ENCODE data around the gene HPCAL1. TPM values are rescaled to one million over a fixed set of nuclear protein-coding genes. Genes with fewer than 3 reads are reported as not detected.

HPCAL1 gene
- total RNA-seq, 1 donor from 2014 or later, result 13.7 TPM

DNA sequence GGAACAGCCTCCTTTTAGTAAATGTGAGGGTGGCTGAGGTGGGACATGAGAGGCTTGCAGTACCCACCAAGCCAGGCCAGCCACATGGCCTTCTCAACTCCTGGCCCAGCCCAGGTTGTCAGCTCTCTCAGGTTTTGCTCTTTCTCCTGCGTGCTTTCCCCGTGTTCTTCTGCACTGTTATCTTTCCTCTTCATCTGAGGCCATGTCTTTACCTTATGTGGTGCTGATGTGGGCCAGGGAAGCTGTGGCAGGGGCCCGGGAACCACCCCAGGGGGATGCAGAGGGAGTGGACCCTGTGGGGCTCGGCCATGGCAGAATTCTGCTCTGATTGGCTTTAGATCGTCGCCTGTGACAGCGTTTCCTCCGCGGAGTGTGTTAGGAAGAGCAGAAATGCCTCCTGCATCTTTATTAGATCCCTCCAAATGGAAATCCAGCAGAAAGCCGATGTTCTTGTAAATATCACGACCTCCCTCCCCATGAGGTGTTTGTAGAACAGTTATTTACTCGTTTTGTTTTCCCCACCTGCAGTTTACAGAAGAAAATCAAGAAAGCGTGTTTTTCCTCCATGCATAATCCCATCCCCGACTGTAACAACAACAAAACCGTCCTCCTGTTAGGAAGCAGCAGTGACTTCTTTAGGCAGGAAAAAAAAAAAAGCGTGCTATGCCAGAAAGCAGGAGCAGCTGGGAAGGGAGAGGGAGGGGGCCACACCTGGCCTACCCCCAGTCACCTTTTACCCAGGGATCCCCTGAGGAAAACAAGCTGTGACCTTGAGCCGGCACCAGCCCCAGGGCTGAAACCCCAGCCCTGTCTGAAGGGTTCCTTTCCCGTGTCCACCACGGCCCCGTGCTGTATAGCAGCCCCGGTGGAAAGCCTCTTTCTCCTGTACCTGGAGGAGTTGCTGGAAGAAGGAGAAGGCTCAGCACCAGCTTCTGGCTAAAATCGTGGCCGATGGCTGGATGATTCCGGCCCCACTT, 54.8 kb downstream of the HPCAL1 start:
- no peak for ATAC-seq

- no peak for ATAC-seq
Measured at GRCh38 chr2:10359246-10359645, 56.5 kb downstream of the HPCAL1 start.

- no peak for ATAC-seq
Measured at GRCh38 chr2:10359731-10360329, 57.1 kb downstream of the HPCAL1 start.

- no peak for ATAC-seq
Measured at GRCh38 chr2:10360460-10360849, 57.8 kb downstream of the HPCAL1 start.

DNA sequence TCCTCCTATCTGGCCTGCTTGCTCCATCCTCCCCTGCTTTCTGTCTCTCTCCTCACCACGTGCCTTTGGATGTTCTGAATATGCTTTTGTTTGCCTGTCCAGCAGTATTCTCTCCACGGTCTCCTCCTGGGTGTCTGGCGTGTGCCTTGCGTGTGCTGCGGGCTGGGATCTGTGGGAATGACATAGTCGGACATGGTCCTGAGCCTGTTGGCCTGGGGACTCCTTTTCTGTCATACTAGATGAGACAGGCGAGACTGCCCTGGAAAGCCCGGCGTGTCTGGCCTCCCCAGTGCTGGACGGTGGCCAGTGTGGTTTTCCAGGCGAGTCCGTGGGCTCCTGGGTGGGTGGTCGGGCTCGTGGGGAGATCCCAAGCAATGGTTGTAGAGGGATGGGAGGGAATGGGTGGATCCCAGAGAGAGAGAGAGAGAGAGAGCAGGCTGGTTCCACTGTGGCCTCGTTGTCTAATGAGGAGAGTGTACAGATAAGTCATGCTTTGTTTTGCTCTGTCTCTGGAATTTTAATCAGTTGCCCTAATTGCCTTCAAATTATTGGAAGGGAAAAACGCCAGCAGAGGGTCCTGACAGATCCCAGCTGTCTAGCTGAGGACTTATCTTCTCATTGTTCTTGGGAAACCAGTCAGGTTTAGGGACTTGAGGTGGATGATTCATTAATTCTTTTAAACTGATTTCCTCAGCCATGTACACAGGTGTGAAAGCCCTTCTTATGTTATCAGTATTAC, 58.3 kb downstream of the HPCAL1 start:
- no peak for ATAC-seq

DNA sequence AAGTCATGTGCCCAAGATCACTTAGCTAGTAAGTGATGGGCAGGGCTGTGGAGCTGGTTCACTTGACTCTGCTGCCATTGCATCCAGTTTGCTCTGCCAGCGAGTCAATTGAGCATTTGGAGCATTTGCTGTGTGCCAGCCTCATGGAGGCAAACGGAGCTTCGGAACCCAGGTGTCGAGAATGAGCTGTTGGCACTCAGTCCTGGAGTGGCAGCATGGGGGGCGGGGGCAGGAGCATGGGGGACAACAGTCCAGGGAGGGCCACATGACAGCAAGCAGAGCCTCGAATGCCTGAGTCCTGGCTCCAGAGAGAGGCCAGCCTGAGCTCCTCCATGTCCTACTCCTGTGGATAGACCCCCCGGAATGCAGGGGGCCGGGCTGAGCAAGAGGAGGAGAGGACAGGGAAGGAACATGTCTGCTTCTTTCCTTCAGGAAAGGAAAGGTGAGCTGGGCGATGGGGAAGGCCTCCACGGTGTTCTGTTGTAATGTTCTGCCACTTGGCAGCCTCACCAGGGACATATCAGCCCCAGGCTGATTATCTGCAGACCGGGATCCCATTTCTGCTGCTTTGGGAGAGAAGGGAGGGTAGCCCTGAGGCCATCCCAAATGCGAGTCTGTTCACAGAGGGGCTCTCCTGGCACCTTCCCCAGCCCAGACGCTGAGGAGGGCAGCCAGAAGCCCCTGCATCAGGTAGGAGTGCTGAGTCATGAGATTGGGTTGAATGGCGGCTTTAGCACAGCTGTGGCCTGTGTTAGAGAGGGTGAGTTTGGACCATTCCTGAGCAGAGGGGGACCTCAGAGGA, 59.6 kb downstream of the HPCAL1 start:
- ATAC-seq, result no peak

DNA sequence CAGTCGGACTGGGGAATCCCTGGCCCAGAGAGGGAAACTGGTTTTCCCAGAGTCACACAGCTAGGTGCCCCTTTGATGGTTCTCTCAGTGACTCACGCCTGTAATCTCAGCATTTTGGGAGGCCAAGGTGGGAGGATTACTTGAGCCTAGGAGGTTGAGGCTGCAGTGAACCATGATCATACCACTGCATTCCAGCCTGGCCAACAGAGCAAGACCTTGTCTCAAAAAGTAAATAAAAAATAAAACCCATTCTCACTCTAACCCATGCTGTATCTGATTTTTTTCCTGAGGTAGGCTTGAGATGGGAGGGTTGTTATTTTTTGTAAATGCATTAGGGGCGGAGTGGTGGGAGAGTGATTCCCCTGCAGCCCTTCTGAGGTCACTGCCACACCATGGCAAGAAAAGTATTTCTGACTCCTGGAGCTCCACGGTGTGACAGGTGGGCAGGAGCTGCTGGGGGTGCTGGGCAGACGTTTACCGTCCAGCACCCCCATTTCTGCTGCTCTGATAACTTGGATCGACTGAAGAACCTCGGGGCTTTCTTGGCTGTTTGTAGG, 60.3 kb downstream of the HPCAL1 start:
- no peak for ATAC-seq

- no peak for ATAC-seq
Measured at GRCh38 chr2:10363861-10364610, 61.3 kb downstream of the HPCAL1 start.

DNA sequence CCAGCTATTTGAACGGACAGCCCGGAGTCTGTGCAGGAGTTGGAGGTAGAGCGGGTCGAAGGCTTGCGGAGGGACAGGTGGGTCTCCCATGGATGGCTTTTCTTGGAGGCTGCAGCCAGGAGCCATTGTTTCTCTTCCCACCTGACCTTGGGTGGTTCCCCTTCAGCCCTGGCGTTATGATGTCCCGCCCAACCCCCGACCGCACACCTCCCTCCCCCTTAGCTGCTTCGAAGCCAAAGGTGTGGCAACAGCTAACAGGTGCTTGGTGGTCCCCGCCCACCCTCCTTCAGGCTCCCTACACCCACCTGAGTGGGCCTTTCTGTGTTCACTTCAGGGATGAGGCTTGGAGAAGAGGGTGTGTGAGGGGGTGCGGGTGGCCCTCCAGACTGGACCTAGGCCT, 62.7 kb downstream of the HPCAL1 start:
- no peak for ATAC-seq

DNA sequence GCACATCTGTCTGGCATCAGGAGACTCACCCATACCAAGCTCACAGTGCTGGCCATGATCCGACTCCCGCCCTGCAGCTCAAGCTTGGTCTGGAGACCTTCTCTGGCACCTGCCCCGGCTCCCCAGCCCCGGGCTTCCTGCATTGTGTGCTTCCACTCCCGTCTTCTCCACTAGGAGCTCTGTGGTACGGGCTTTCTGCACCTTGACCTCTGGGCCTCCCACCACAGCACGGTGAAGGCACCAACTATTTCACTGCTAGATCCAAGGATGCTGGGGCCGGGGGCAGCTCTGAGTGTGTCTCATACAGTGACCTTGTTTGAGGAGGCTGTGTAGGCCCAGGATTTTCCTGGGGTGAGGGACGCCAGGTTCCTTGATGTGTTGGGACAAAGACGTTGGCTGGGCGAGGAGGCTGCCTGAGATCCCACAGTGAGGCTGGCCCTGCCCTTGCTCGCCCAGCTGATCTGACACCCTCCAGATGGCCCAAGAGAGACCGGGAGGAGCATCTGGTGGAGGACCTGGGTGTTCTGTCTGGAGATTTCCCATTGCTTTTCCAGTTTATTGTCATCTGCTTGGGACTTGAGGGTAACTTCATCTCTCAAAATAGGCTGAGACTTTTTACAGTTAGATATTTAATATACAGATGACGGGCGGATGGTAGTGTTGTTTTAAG, 64.0 kb downstream of the HPCAL1 start:
- no peak for ATAC-seq

DNA sequence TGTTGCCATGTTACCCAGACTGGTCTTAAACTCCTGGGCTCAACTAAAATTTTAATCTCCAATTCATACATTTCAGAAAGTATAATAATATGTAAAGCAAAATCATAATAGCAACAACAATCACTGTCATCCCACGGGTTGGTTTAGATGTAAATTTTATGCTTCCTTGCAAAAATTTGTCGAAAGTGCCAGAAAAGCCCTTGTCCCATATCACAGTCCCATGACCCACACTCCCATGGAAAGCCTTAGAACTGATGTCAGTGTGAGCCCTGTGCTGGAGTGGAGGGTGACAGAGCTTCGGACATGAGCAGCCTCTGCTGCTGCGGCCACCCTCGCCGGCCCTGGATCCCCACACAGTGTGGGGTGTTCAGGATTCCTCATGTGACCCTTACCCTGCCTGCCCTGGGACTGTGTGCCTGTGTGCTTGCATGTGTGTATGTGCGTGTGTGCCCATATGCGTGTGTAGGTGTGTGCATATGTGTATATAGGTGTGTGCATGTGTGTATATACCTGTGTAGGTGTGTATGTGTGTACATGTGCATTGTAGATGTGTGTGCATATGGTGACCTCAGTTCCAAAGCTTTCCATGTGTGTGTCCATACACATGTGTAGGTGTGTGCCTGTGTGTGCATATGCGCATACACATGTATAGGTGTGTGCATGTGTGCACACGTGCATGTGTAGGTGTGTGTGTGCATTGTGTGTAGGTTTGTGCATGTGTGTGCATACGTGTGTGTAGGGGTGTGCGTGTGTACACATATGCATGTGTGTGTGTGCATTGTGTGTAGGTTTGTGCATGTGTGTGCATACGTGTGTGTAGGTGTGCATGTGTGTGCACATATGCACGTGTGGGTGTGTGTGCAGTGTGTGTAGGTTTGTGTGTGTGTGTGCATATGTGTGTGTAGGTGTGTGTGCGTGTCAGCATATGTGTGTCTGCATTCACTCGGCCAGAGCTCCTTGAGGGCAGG, 65.1 kb downstream of the HPCAL1 start:
- peak; percentile 6 for ATAC-seq

- ATAC-seq, result no peak
Measured at GRCh38 chr2:10368491-10369231, 66.0 kb downstream of the HPCAL1 start.

GRCh38 chr2:10369269-10370255, 66.9 kb downstream of the HPCAL1 start:
- ATAC-seq, result no peak

- ATAC-seq, result no peak
Measured at GRCh38 chr2:10370390-10370789, 67.7 kb downstream of the HPCAL1 start.

- ATAC-seq, result no peak
Measured at GRCh38 chr2:10370895-10371294, 68.2 kb downstream of the HPCAL1 start.

DNA sequence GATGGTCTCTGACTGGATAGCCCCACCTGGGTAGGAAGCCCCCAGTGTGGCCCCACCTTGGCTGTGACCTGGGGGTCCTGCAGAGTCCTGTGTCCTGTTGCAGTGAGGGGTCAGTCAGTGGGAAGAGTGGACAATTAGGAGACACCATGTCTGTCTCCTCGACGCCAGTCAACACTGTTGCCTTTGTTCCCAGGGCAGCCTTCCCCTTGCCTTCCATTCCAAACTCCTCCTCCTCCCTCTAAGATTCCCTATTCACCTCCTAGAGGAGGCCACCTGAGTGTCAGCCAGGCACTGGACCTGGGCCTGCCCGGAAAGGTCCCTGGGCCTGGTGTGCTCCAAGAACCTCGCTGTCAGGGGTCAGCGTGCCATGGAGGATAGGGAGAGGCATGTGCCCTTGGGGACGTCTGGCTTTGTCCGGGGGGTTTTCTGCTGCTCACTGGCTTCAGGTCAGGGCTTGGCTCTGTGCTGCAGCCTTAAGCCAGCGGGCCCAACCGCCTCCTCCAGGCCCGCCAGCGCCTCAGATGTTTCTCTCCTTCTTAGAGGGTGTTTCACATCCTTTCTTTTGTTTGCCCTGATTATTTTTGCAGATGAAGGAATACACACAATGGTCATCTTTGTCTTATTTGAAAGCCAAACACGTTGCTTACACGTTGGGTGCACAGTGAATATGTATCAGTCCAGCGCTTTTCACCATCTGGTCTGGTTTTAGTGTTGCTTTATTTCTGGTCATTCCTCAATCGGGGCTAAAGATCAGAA, 68.9 kb downstream of the HPCAL1 start:
- ATAC-seq, result no peak
